Kidney (tissue), 14 donors: Measurements from ENCODE around the gene PLAAT1. TPM values are rescaled to one million over a fixed set of nuclear protein-coding genes. Genes with fewer than 3 reads are reported as not detected.
A peak's percentile ranks its signal among the peaks of the same experiment; 100 is the strongest.

Experiments used
- DNase-seq, 5 donors: peaks; one replicate each; pipeline ENCODE4 v3.0.0-alpha.2; 2013 to 2020
- FAIRE-seq: peaks from 2 replicates; lab custom pipeline; 2012; peaks lifted over from hg19 to GRCh38; lab: Jason Lieb, UNC
- H3K27ac ChIP-seq, 2 donors: one replicate each; pipeline ENCODE4 v1.7.0; 2013; ENCODE audit warnings: low read depth in 2 of 2, low read length in 2 of 2, inconsistent platforms in 1 of 2
- H3K27me3 ChIP-seq: one replicate; pipeline ENCODE4 v1.7.1; 2013; ENCODE audit warnings: low read length, inconsistent platforms; ENCODE audit not compliant: control insufficient read depth, insufficient read depth
- H3K36me3 ChIP-seq, 3 donors: one replicate each; pipeline versions ENCODE4 v1.7.0 to v1.7.1; 2013; ENCODE audit warnings: low read length in 3 of 3, control low read depth in 1 of 3, inconsistent platforms in 1 of 3; ENCODE audit not compliant: insufficient read depth in 3 of 3, control insufficient read depth in 2 of 3
- H3K4me1 ChIP-seq, 3 donors: one replicate each; pipeline versions ENCODE4 v1.7.0 to v1.7.1; 2013; ENCODE audit warnings: low read length in 3 of 3, inconsistent platforms in 1 of 3, low read depth in 1 of 3; ENCODE audit not compliant: control insufficient read depth in 2 of 3, insufficient read depth in 2 of 3
- H3K4me3 ChIP-seq, 3 donors: one replicate each; pipeline versions ENCODE4 v1.7.0 to v1.8.1; 2013; ENCODE audit warnings: low read length in 3 of 3, control low read depth in 1 of 3, inconsistent platforms in 1 of 3
- H3K9ac ChIP-seq, 3 donors: one replicate each; pipeline versions ENCODE4 v1.7.0 to v1.7.1; 2013; ENCODE audit warnings: low read length in 3 of 3, control low read depth in 1 of 3, inconsistent platforms in 1 of 3
- H3K9me3 ChIP-seq, 3 donors: one replicate each; pipeline versions ENCODE4 v1.7.0 to v1.7.1; 2013; ENCODE audit warnings: low read length in 3 of 3, control low read depth in 1 of 3, inconsistent platforms in 1 of 3; ENCODE audit not compliant: control insufficient read depth in 2 of 3, insufficient read depth in 1 of 3
- intact Hi-C: fragments of 100-400 bp; cut with DNase I; formaldehyde crosslinking; loops from one replicate; pipeline ENCODE4 v1.11.1; 2022
- polyA plus RNA-seq: library from polyadenylated mRNA; stranded (reverse); fragments of 350-450 nt; fragmentation: Illumina TruSeq; extraction: RNeasy Lipid Tissue Mini Kit (QIAGEN cat#74804); gene quantifications from one replicate; pipeline ENCODE4 v1.2.3, GENCODE V29; 2014; ENCODE audit warnings: low read depth, low replicate concordance; ENCODE audit not compliant: insufficient read depth
- total RNA-seq: library from RNA; stranded (reverse); fragmentation: NEBNext Ultra II Directional; extraction: Animal tissue kit (Norgen Biotek cat#: 25700); gene quantifications from one replicate; pipeline ENCODE4 v1.2.1, GENCODE V29; 2021
- TF ChIP-seq, protein P1 (sequence below): IDR thresholded peaks from 3 replicates; pipeline ENCODE4 v1.5.1; 2012; ENCODE audit warnings: mild to moderate bottlenecking, moderate library complexity, borderline replicate concordance; ENCODE audit not compliant: insufficient read depth; ENCODE audit errors: extremely low read depth
- donor health status: control.
- donor health status: control.
- donor health status: control.
- donor health status: control.
- donor health status: control.
- donor health status: DM: yes; HTN: yes; CAD: no.
- donor health status: Normal renal cell carcinoma (clear cell type).

Gene PLAAT1
- total and polyA plus RNA-seq, 2 donors from 2014 or later: 0.39 to 0.72 TPM

DNA sequence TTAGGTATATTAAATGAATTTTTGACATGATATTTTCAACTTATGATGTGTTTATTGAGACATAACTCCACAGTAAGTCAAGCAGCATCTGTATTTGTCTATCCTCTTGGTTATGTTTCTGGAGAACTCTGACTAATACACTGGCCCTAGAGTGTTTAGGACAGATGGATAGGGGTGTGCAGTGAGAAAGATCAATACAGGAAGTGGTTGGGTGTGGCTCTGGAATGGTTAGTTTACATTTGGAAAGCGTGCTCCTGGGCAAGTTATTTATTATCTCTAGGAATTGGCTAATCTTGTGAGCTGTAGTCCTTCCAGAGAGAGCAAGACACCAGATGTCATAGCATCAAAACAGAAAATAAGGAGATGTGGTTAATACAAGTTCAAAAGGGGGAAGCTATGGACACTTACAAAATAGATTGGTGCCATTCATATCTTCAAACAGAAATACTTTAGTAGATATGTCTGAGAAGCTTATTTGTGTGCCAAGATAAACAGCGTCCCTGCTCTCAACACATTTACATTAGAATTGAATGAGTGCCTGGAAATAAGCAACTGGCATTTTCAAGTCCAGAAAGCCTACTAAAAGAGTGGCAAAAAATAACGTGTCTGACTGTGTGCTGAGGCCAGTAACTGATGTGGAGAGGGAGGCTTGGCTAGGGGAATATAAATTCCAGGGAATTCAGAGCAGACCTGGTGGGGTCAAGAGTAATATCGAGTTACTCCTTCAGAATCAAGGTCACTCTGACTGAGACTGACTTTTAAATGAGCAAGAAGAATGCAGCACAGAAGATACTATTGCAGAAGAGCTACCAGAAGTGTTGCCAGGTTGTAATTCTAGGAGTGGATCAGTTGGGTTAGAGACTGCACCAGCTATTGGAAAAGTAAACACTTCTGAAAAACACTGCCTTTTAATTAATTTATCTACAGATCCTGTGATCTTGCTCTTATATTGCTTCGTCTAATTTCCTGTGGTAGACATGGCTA lies 33.4 kb upstream of the PLAAT1 start:
- Histone ChIP-seq H3K9me3 (no peaks in the 10 kb centered on the region), H3K4me3 (no peak overlapping the region), H3K9ac (no peak overlapping the region), H3K27me3 (no peaks in the 10 kb centered on the region), H3K4me1 (no peaks in the 10 kb centered on the region), H3K27ac (no peak overlapping the region), H3K36me3 (no peaks in the 10 kb centered on the region)
- DNase-seq: peak in 2 of 5 donors; percentile 25 to 50
- no peak for FAIRE-seq
- TF ChIP-seq, protein P1, sequence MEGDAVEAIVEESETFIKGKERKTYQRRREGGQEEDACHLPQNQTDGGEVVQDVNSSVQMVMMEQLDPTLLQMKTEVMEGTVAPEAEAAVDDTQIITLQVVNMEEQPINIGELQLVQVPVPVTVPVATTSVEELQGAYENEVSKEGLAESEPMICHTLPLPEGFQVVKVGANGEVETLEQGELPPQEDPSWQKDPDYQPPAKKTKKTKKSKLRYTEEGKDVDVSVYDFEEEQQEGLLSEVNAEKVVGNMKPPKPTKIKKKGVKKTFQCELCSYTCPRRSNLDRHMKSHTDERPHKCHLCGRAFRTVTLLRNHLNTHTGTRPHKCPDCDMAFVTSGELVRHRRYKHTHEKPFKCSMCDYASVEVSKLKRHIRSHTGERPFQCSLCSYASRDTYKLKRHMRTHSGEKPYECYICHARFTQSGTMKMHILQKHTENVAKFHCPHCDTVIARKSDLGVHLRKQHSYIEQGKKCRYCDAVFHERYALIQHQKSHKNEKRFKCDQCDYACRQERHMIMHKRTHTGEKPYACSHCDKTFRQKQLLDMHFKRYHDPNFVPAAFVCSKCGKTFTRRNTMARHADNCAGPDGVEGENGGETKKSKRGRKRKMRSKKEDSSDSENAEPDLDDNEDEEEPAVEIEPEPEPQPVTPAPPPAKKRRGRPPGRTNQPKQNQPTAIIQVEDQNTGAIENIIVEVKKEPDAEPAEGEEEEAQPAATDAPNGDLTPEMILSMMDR: no peak
- intact Hi-C loops: no loop called here

DNA sequence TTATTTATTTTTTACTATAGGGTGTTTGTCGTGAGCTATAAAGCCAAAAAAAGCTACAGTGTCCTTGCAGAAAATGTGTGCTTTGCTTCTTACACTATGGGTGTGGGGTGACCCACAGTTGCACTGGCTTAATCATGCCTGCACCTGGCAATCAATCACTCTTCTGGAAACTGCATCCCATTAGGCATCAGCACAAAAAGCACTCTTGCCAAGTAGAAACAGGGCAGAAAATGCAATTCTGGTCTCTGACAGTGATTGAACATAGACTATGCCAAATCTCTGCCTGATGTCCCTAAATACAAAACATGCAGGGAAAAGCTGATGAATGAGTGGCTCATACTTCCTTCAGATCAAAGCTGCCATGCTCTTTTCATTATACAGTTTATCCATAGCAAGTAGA lies 30.4 kb upstream of the PLAAT1 start:
- H3K4me3 ChIP-seq: no peak overlapping the region

DNA sequence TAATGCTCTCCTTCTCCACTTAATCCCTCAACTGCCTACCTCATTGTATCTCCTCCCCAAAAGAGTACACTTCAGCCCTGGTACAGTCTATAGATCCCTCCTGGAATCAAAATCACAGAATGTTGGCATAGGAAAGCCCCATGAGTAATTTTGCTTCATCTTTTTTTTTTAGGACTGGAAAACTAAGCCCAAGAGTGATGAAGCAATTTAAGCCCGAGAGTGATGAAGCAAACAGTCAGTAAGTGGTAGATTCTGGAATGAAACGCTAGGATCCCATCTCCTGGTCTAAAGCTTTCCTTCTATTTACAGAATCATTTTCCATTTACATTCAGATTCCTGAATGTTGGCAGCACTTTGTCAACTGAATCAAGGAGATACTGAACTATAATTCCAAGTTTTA lies 29.8 kb upstream of the PLAAT1 start:
- Histone ChIP-seq H3K27me3 (no peaks in the 10 kb centered on the region), H3K9me3 (no peaks in the 10 kb centered on the region), H3K9ac (no peak overlapping the region), H3K27ac (no peak overlapping the region), H3K4me1 (no peaks in the 10 kb centered on the region), H3K36me3 (no peaks in the 10 kb centered on the region), H3K4me3 (no peak overlapping the region)
- DNase-seq: no peak
- no peak for FAIRE-seq
- TF ChIP-seq, protein P1: no peak
- intact Hi-C loops: no loop called here

More for the DNA sequence above, 30.4 kb upstream of the PLAAT1 start:
- Histone ChIP-seq H3K9ac (no peak overlapping the region), H3K27ac (no peak overlapping the region), H3K4me1 (no peaks in the 10 kb centered on the region), H3K36me3 (no peaks in the 10 kb centered on the region), H3K27me3 (no peaks in the 10 kb centered on the region), H3K9me3 (no peaks in the 10 kb centered on the region)
- intact Hi-C loops: no loop called here
- FAIRE-seq (no peak), DNase-seq (peak in 1 of 5 donors; percentile 18)
- TF ChIP-seq, protein P1: no peak
